Keratinocyte (primary cell): ENCODE results near the gene CHI3L1.

Source experiments
- CTCF ChIP-seq, 3 experiments: IDR thresholded peaks in 1 of 3; conservative IDR thresholded peaks in 1 of 3; optimal IDR thresholded peaks in 1 of 3; 2 replicates in 2 of 3; 3 replicates in 1 of 3; pipeline versions ENCODE3 to v1.5.1; 2011; ENCODE audit warnings: low read length in 3 of 3, mild to moderate bottlenecking in 3 of 3, moderate library complexity in 2 of 3, control low read depth in 1 of 3, inconsistent platforms in 1 of 3; ENCODE audit not compliant: insufficient read depth in 2 of 3; ENCODE audit errors: extremely low read depth in 1 of 3
- EZH2 ChIP-seq: IDR thresholded peaks from one replicate; pipeline ENCODE4 v1.6.1; 2012; ENCODE audit warnings: inconsistent platforms, mild to moderate bottlenecking, low read length, moderate library complexity

GRCh38 chr1:203138066-203138465, 48.4 kb downstream of the CHI3L1 start:
- TF ChIP-seq CTCF (optimal IDR thresholded peaks at IDR 0.05 in 1 of 3, IDR thresholded peaks at IDR 0.05 in 1 of 3, conservative IDR thresholded peaks at IDR 0.05 in 1 of 3; ENCODE audit: extremely low read depth in 1 of 3, insufficient read depth in 2 of 3, low read length in 3 of 3), result no peak
- TF ChIP-seq EZH2, result no peak
